Measurements from ENCODE around the gene AACS.

GRCh38 chr12:125151284-125151683 is 86.0 kb downstream of the AACS start:
- TF ChIP-seq, protein P1, sequence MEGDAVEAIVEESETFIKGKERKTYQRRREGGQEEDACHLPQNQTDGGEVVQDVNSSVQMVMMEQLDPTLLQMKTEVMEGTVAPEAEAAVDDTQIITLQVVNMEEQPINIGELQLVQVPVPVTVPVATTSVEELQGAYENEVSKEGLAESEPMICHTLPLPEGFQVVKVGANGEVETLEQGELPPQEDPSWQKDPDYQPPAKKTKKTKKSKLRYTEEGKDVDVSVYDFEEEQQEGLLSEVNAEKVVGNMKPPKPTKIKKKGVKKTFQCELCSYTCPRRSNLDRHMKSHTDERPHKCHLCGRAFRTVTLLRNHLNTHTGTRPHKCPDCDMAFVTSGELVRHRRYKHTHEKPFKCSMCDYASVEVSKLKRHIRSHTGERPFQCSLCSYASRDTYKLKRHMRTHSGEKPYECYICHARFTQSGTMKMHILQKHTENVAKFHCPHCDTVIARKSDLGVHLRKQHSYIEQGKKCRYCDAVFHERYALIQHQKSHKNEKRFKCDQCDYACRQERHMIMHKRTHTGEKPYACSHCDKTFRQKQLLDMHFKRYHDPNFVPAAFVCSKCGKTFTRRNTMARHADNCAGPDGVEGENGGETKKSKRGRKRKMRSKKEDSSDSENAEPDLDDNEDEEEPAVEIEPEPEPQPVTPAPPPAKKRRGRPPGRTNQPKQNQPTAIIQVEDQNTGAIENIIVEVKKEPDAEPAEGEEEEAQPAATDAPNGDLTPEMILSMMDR (IDR thresholded peaks at IDR 0.05): no peak
- TF ChIP-seq EZH2 (IDR thresholded peaks at IDR 0.05; ENCODE audit: borderline replicate concordance, insufficient read depth, low read depth, low read length, poor library complexity, severe bottlenecking): no peak
